GM12892 (cell line): Measurements from ENCODE around the gene SLC39A9.

Source experiments
- POLR2A ChIP-seq: IDR thresholded peaks from 2 replicates; pipeline ENCODE4 v1.6.1; 2011; ENCODE audit warnings: low read depth, low read length, control low read depth
- POLR2AphosphoS5 ChIP-seq: IDR thresholded peaks from 2 replicates; pipeline ENCODE4 v1.6.1; 2011; ENCODE audit warnings: low read depth, low read length, control low read depth

DNA sequence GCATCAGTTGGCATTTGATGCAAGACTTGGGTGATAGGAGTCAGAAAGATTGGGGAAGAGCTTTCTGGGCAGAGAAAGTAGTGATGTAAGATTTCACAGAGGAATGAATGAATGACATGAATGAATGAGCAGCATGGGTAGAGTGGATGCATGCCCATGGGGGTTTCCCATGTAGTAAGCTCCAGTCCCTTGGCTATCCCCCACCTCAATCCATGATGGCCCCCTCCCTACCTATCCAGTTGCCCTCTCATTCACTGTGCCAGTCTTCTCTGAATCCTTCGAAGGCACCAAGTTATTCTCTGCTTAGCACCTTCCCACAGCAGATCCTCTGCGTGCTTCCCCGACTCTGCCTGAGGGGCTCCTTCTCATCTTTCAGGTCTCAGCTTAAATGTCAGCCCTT, 32.4 kb upstream of the SLC39A9 start:
- TF ChIP-seq POLR2A (no peak), POLR2AphosphoS5 (no peak)
